Measurements from ENCODE around the gene THSD4. TPM values are rescaled to one million over a fixed set of nuclear protein-coding genes. Genes with fewer than 3 reads are reported as not detected.

Gene THSD4
- total and polyA plus RNA-seq, 2 donors (not counting 1 experiment from before 2014, with no cell fraction given) = 43.1 to 95.5 TPM

DNA sequence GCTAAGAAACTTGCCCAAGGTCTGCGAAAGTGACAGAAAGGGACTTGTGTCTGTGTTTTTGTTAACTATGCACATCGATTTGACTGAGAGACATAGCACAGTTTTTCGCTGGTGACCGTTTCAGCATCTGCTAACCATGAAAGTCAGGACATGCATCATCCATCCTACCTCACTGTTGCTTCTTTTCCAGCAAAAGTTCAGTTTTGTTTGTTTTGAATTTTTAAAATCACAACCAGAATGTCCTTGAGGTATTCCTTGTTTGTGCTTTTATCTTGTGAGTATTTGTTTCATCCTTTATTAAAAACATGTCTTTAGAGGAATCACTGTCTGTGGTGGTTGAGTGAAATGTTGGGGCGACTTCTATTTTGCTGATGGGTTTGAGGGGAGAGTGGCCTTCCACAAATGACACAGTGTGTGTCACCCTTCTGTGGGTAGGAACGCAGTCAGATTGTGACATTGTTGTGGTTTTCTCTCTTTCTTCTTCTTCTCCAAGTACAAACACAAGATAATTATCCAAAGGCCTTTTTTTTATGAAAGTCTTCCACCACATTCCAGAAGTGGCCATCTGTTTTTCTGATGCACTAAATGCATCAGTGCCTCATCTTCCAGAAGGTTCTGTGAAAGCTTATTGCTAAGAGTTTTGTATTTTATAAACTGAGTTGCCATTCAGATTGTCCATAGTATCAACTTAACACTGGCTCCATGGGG is 480.7 kb downstream of the THSD4 start:
- no peak overlapping the region for H3K27ac ChIP-seq (ENCODE audit: insufficient read depth, low read length)
- no peaks in the 10 kb centered on the region for H3K36me3 ChIP-seq (ENCODE audit: control insufficient read depth, insufficient read depth, low read length)
- no peak overlapping the region for H3K9ac ChIP-seq (ENCODE audit: insufficient read depth, low read length)
- H3K9me3 ChIP-seq (ENCODE audit: control insufficient read depth, insufficient read depth, low read depth, low read length) = no peaks in the 10 kb centered on the region
- peaks cover 4% of the 10 kb centered on the region for H3K4me1 ChIP-seq (ENCODE audit: control insufficient read depth, extremely low read depth, insufficient read depth, low read length)
- peak in 1 of 2 donors; percentile 32 for DNase-seq (ENCODE audit: low read depth in 2 of 2)
- no peak overlapping the region for H3K4me2 ChIP-seq (ENCODE audit: extremely low read depth, insufficient read depth, low read length)
- H4K20me1 ChIP-seq (ENCODE audit: control insufficient read depth, extremely low read depth, insufficient read depth, low read length) = no peaks in the 10 kb centered on the region
- no peak overlapping the region for H2AFZ ChIP-seq (ENCODE audit: low read length)
- TF ChIP-seq EZH2 (IDR thresholded peaks at IDR 0.05; ENCODE audit: low read length, missing control alignments) = no peak
- TF ChIP-seq, protein P1, sequence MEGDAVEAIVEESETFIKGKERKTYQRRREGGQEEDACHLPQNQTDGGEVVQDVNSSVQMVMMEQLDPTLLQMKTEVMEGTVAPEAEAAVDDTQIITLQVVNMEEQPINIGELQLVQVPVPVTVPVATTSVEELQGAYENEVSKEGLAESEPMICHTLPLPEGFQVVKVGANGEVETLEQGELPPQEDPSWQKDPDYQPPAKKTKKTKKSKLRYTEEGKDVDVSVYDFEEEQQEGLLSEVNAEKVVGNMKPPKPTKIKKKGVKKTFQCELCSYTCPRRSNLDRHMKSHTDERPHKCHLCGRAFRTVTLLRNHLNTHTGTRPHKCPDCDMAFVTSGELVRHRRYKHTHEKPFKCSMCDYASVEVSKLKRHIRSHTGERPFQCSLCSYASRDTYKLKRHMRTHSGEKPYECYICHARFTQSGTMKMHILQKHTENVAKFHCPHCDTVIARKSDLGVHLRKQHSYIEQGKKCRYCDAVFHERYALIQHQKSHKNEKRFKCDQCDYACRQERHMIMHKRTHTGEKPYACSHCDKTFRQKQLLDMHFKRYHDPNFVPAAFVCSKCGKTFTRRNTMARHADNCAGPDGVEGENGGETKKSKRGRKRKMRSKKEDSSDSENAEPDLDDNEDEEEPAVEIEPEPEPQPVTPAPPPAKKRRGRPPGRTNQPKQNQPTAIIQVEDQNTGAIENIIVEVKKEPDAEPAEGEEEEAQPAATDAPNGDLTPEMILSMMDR (conservative IDR thresholded peaks at IDR 0.05 in 1 of 2, IDR thresholded peaks at IDR 0.05 in 1 of 2; ENCODE audit: low read depth in 1 of 2, low read length in 2 of 2) = no peak
- no peaks in the 10 kb centered on the region for H3K27me3 ChIP-seq (ENCODE audit: control insufficient read depth, insufficient read depth, low read length)
- no peaks in the 10 kb centered on the region for H3K79me2 ChIP-seq (ENCODE audit: control insufficient read depth, insufficient read depth, low read length)
- no peak overlapping the region for H3K4me3 ChIP-seq (replicated peaks in 1 of 4; ENCODE audit: control extremely low read depth in 1 of 4, insufficient read depth in 1 of 4, low read depth in 3 of 4, low read length in 4 of 4)

DNA sequence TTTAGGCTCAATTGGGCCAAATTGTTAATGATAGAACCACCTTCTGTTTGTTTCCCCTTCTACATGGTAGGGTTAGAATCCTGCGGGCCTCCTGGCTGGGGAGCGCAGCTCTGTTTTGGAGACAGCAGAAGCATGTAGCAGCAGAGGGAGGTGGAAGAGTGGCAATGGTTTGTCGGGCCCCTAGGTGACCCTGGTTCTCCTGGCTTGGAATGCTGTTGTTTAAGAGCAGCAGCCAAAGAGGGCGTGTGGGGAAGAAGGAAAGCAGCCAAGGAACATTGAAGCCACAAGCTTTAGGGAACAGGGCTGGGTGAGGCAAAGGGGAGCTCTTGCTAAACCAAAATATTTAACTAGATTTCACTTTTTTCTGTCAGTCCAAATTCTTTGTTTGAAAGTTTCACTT is 481.4 kb downstream of the THSD4 start:
- Histone ChIP-seq H3K9ac (ENCODE audit: insufficient read depth, low read length) (no peak overlapping the region), H3K4me2 (ENCODE audit: extremely low read depth, insufficient read depth, low read length) (no peak overlapping the region), H3K79me2 (ENCODE audit: control insufficient read depth, insufficient read depth, low read length) (no peaks in the 10 kb centered on the region), H4K20me1 (ENCODE audit: control insufficient read depth, extremely low read depth, insufficient read depth, low read length) (no peaks in the 10 kb centered on the region), H3K4me3 (replicated peaks in 1 of 4; ENCODE audit: control extremely low read depth in 1 of 4, insufficient read depth in 1 of 4, low read depth in 3 of 4, low read length in 4 of 4) (no peak overlapping the region), H3K36me3 (ENCODE audit: control insufficient read depth, insufficient read depth, low read length) (no peaks in the 10 kb centered on the region), H3K27ac (ENCODE audit: insufficient read depth, low read length) (no peak overlapping the region), H3K4me1 (ENCODE audit: control insufficient read depth, extremely low read depth, insufficient read depth, low read length) (peaks cover 4% of the 10 kb centered on the region), H2AFZ (ENCODE audit: low read length) (no peak overlapping the region), H3K27me3 (ENCODE audit: control insufficient read depth, insufficient read depth, low read length) (no peaks in the 10 kb centered on the region), H3K9me3 (ENCODE audit: control insufficient read depth, insufficient read depth, low read depth, low read length) (no peaks in the 10 kb centered on the region)
- no peak for TF ChIP-seq EZH2 (IDR thresholded peaks at IDR 0.05; ENCODE audit: low read length, missing control alignments)
- TF ChIP-seq, protein P1 (conservative IDR thresholded peaks at IDR 0.05 in 1 of 2, IDR thresholded peaks at IDR 0.05 in 1 of 2; ENCODE audit: low read depth in 1 of 2, low read length in 2 of 2) = no peak
- peak; percentile 56 to 75 for DNase-seq (ENCODE audit: low read depth in 2 of 2)

GRCh38 chr15:71597126-71597525 is 481.9 kb downstream of the THSD4 start:
- H3K36me3 ChIP-seq (ENCODE audit: control insufficient read depth, insufficient read depth, low read length) = no peaks in the 10 kb centered on the region
- no peaks in the 10 kb centered on the region for H3K9me3 ChIP-seq (ENCODE audit: control insufficient read depth, insufficient read depth, low read depth, low read length)
- H3K79me2 ChIP-seq (ENCODE audit: control insufficient read depth, insufficient read depth, low read length) = no peaks in the 10 kb centered on the region
- no peak for DNase-seq (ENCODE audit: low read depth in 2 of 2)
- H3K4me1 ChIP-seq (ENCODE audit: control insufficient read depth, extremely low read depth, insufficient read depth, low read length) = peaks cover 4% of the 10 kb centered on the region
- no peaks in the 10 kb centered on the region for H4K20me1 ChIP-seq (ENCODE audit: control insufficient read depth, extremely low read depth, insufficient read depth, low read length)
- H3K9ac ChIP-seq (ENCODE audit: insufficient read depth, low read length) = no peak overlapping the region
- no peak overlapping the region for H3K4me2 ChIP-seq (ENCODE audit: extremely low read depth, insufficient read depth, low read length)
- TF ChIP-seq, protein P1 (conservative IDR thresholded peaks at IDR 0.05 in 1 of 2, IDR thresholded peaks at IDR 0.05 in 1 of 2; ENCODE audit: low read depth in 1 of 2, low read length in 2 of 2) = no peak
- no peak for TF ChIP-seq EZH2 (IDR thresholded peaks at IDR 0.05; ENCODE audit: low read length, missing control alignments)
- H3K27me3 ChIP-seq (ENCODE audit: control insufficient read depth, insufficient read depth, low read length) = no peaks in the 10 kb centered on the region
- no peak overlapping the region for H3K27ac ChIP-seq (ENCODE audit: insufficient read depth, low read length)
- H2AFZ ChIP-seq (ENCODE audit: low read length) = no peak overlapping the region
- H3K4me3 ChIP-seq (replicated peaks in 1 of 4; ENCODE audit: control extremely low read depth in 1 of 4, insufficient read depth in 1 of 4, low read depth in 3 of 4, low read length in 4 of 4) = no peak overlapping the region

Data from fibroblast of lung (primary cell).